ENCODE results near the gene NLE1.
"Not testable (repeated sequence)": the region's sequence is repeated elsewhere in the genome, so short reads cannot be mapped to it uniquely, and the experiment has no call there.

NLE1 gene

GRCh38 chr17:35141681-35142466, at the start of gene NLE1:
Gene NLE1 (minus strand): TSS chr17:35142303. CDS start chr17:35142275, 28 bp downstream.
- DNase-seq (ENCODE audit: low spot score) = peak; percentile 85

GRCh38 chr17:35191001-35191695, 49.0 kb upstream of the NLE1 start:
- no peak for DNase-seq (ENCODE audit: low spot score)

- DNase-seq (ENCODE audit: low spot score) = no peak
These were observed 47.2 kb upstream of the NLE1 start for GRCh38 chr17:35189291-35189690.

GRCh38 chr17:35188111-35188510, 46.0 kb upstream of the NLE1 start:
- no peak for DNase-seq (ENCODE audit: low spot score)

- no peak for DNase-seq (ENCODE audit: low spot score)
These were observed 45.4 kb upstream of the NLE1 start for GRCh38 chr17:35187481-35187880.

- no peak for DNase-seq (ENCODE audit: low spot score)
These were observed 43.7 kb upstream of the NLE1 start for GRCh38 chr17:35185849-35186248.

GRCh38 chr17:35184274-35184673, 42.2 kb upstream of the NLE1 start:
- DNase-seq (ENCODE audit: low spot score) = no peak

- DNase-seq (ENCODE audit: low spot score) = no peak
These were observed 41.2 kb upstream of the NLE1 start for GRCh38 chr17:35183332-35183731.

GRCh38 chr17:35179379-35179778, 37.3 kb upstream of the NLE1 start:
- DNase-seq (ENCODE audit: low spot score) = not testable (repeated sequence)

GRCh38 chr17:35176897-35177296, 34.8 kb upstream of the NLE1 start:
- no peak for DNase-seq (ENCODE audit: low spot score)

GRCh38 chr17:35175638-35176415, 33.7 kb upstream of the NLE1 start:
- DNase-seq (ENCODE audit: low spot score) = no peak

GRCh38 chr17:35174835-35175334, 32.8 kb upstream of the NLE1 start:
- DNase-seq (ENCODE audit: low spot score) = no peak

- not testable (repeated sequence) for DNase-seq (ENCODE audit: low spot score)
These were observed 30.2 kb upstream of the NLE1 start for GRCh38 chr17:35172321-35172720.

- no peak for DNase-seq (ENCODE audit: low spot score)
These were observed 29.7 kb upstream of the NLE1 start for GRCh38 chr17:35171834-35172233.

GRCh38 chr17:35170968-35171771, 29.1 kb upstream of the NLE1 start:
- DNase-seq (ENCODE audit: low spot score) = peak; percentile 39

- DNase-seq (ENCODE audit: low spot score) = no peak
These were observed 27.8 kb upstream of the NLE1 start for GRCh38 chr17:35169835-35170363.

- no peak for DNase-seq (ENCODE audit: low spot score)
These were observed 25.6 kb upstream of the NLE1 start for GRCh38 chr17:35167666-35168065.

- DNase-seq (ENCODE audit: low spot score) = no peak
These were observed 24.9 kb upstream of the NLE1 start for GRCh38 chr17:35167046-35167445.

- no peak for DNase-seq (ENCODE audit: low spot score)
These were observed 24.4 kb upstream of the NLE1 start for GRCh38 chr17:35166526-35166925.

GRCh38 chr17:35164716-35165115, 22.6 kb upstream of the NLE1 start:
- DNase-seq (ENCODE audit: low spot score) = no peak

GRCh38 chr17:35163886-35164285, 21.8 kb upstream of the NLE1 start:
- DNase-seq (ENCODE audit: low spot score) = no peak
